ENCODE measurements around the gene KCMF1.

KCMF1 gene

GRCh38 chr2:84986018-84986417, 15.1 kb downstream of the KCMF1 start:
- DNase-seq: no peak

GRCh38 chr2:84989422-84989821, 18.5 kb downstream of the KCMF1 start:
- no peak for DNase-seq

- DNase-seq: no peak
Measured at GRCh38 chr2:84989927-84990326, 19.0 kb downstream of the KCMF1 start.

GRCh38 chr2:84991404-84992160, 20.6 kb downstream of the KCMF1 start:
- DNase-seq: no peak

GRCh38 chr2:84995826-84996225, 24.9 kb downstream of the KCMF1 start:
- no peak for DNase-seq

GRCh38 chr2:84996909-84997308, 25.9 kb downstream of the KCMF1 start:
- no peak for DNase-seq

GRCh38 chr2:84999553-84999955, 28.6 kb downstream of the KCMF1 start:
- no peak for DNase-seq

GRCh38 chr2:85001595-85001994, 30.6 kb downstream of the KCMF1 start:
- no peak for DNase-seq

- no peak for DNase-seq
Measured at GRCh38 chr2:85002534-85002933, 31.6 kb downstream of the KCMF1 start.

- no peak for DNase-seq
Measured at GRCh38 chr2:85008252-85008651, 37.3 kb downstream of the KCMF1 start.

GRCh38 chr2:85009019-85009618, 38.2 kb downstream of the KCMF1 start:
- DNase-seq: no peak

- no peak for DNase-seq
Measured at GRCh38 chr2:85010404-85010803, 39.4 kb downstream of the KCMF1 start.

- no peak for DNase-seq
Measured at GRCh38 chr2:85011098-85011497, 40.1 kb downstream of the KCMF1 start.

GRCh38 chr2:85011747-85012146, 40.8 kb downstream of the KCMF1 start:
- no peak for DNase-seq

- DNase-seq: no peak
Measured at GRCh38 chr2:85012431-85012830, 41.5 kb downstream of the KCMF1 start.

GRCh38 chr2:85012855-85013254, 41.9 kb downstream of the KCMF1 start:
- DNase-seq: no peak

GRCh38 chr2:85015653-85016360, 44.8 kb downstream of the KCMF1 start:
- no peak for DNase-seq

- no peak for DNase-seq
Measured at GRCh38 chr2:85016446-85016845, 45.5 kb downstream of the KCMF1 start.

GRCh38 chr2:85017411-85018048, 46.6 kb downstream of the KCMF1 start:
- DNase-seq: no peak

GRCh38 chr2:85018049-85018447, 47.1 kb downstream of the KCMF1 start:
- no peak for DNase-seq

- no peak for DNase-seq
Measured at GRCh38 chr2:85019121-85019520, 48.2 kb downstream of the KCMF1 start.

- no peak for DNase-seq
Measured at GRCh38 chr2:85022232-85022631, 51.3 kb downstream of the KCMF1 start.

- no peak for DNase-seq
Measured at GRCh38 chr2:85024372-85025047, 53.5 kb downstream of the KCMF1 start.

Data from NCI-H1105 (cell line).